HPDE6-E6E7 (cell line): ENCODE data around the gene DIAPH2.
"Not testable (repeated sequence)": the region's sequence is repeated elsewhere in the genome, so short reads cannot be mapped to it uniquely, and the experiment has no call there.

ENCODE experiments used
- DNase-seq: peaks from one replicate; pipeline ENCODE4 v3.0.0; 2011; ENCODE audit warnings: missing footprints; ENCODE audit errors: extremely low spot score

The DIAPH2 gene

GRCh38 chrX:96684339-96685209 is at the start of gene DIAPH2:
Gene DIAPH2, plus strand, starts transcription at chrX:96684842.
- DNase-seq: peak; percentile 22

GRCh38 chrX:96650023-96650422 is 34.6 kb upstream of the DIAPH2 start:
- DNase-seq: no peak

GRCh38 chrX:96655947-96656623 is 28.6 kb upstream of the DIAPH2 start:
- no peak for DNase-seq

GRCh38 chrX:96682516-96682915 is 2.1 kb upstream of the DIAPH2 start:
- no peak for DNase-seq

GRCh38 chrX:96683997-96684338 is 674 bp upstream of the DIAPH2 start:
- no peak for DNase-seq

- DNase-seq: no peak
These were observed 813 bp downstream of the DIAPH2 start for GRCh38 chrX:96685210-96686099.

- no peak for DNase-seq
These were observed 3.1 kb downstream of the DIAPH2 start for GRCh38 chrX:96687776-96688175.

- DNase-seq: no peak
These were observed 4.1 kb downstream of the DIAPH2 start for GRCh38 chrX:96688789-96689188.

GRCh38 chrX:96689991-96690390 is 5.3 kb downstream of the DIAPH2 start:
- DNase-seq: no peak

- no peak for DNase-seq
These were observed 7.8 kb downstream of the DIAPH2 start for GRCh38 chrX:96692454-96692853.

- no peak for DNase-seq
These were observed 8.2 kb downstream of the DIAPH2 start for GRCh38 chrX:96692890-96693289.

GRCh38 chrX:96693407-96693806 is 8.8 kb downstream of the DIAPH2 start:
- DNase-seq: no peak

GRCh38 chrX:96696462-96696861 is 11.8 kb downstream of the DIAPH2 start:
- no peak for DNase-seq

- no peak for DNase-seq
These were observed 16.0 kb downstream of the DIAPH2 start for GRCh38 chrX:96700625-96701024.

GRCh38 chrX:96703379-96703778 is 18.7 kb downstream of the DIAPH2 start:
- DNase-seq: no peak

- DNase-seq: no peak
These were observed 19.2 kb downstream of the DIAPH2 start for GRCh38 chrX:96703816-96704215.

- no peak for DNase-seq
These were observed 20.0 kb downstream of the DIAPH2 start for GRCh38 chrX:96704629-96705028.

- no peak for DNase-seq
These were observed 21.3 kb downstream of the DIAPH2 start for GRCh38 chrX:96705905-96706304.

GRCh38 chrX:96707804-96708203 is 23.2 kb downstream of the DIAPH2 start:
- DNase-seq: no peak

- DNase-seq: no peak
These were observed 25.4 kb downstream of the DIAPH2 start for GRCh38 chrX:96710031-96710430.

- no peak for DNase-seq
These were observed 28.7 kb downstream of the DIAPH2 start for GRCh38 chrX:96713303-96713702.

- not testable (repeated sequence) for DNase-seq
These were observed 29.8 kb downstream of the DIAPH2 start for GRCh38 chrX:96714393-96714792.
